ENCODE data around the gene VSTM2L. TPM values are rescaled to one million over a fixed set of nuclear protein-coding genes. Genes with fewer than 3 reads are reported as not detected.

Gene VSTM2L
- polyA plus RNA-seq, 3 donors, result 0.78 to 0.90 (median 0.82) TPM

- no peak overlapping the region for H3K27ac ChIP-seq (ENCODE audit: low read depth, low read length)
- WGBS, 3 donors, result 55 to 71% (median 68%) methylated on average over 19 of the region's 19 CpGs
Measured at GRCh38 chr20:37913567-37914366, 10.8 kb downstream of the VSTM2L start.

DNA sequence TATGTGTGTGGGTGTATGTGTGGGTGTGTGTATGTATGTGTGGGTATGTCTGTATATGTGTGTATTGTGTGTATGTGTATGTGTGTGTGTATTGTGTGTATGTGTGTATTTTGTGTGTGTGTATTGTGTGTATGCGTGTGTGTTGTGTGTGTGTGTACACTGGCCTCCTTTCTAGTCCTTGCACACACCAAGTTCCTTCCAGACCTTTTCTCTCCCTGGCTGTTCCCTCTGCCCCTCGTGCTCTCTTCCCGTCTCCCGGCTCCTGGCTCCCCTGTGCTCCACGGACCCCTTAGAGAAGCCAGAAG lies 11.4 kb downstream of the VSTM2L start:
- WGBS, 3 donors, result 32 to 38% (median 36%) methylated on average over 5 of the region's 5 CpGs
- no peak overlapping the region for H3K27ac ChIP-seq (ENCODE audit: low read depth, low read length)

GRCh38 chr20:37914672-37915433 lies 11.9 kb downstream of the VSTM2L start:
- no peak overlapping the region for H3K27ac ChIP-seq (ENCODE audit: low read depth, low read length)
- 5 to 9% (median 6%) methylated on average over 34 of the region's 34 CpGs for WGBS, 3 donors

DNA sequence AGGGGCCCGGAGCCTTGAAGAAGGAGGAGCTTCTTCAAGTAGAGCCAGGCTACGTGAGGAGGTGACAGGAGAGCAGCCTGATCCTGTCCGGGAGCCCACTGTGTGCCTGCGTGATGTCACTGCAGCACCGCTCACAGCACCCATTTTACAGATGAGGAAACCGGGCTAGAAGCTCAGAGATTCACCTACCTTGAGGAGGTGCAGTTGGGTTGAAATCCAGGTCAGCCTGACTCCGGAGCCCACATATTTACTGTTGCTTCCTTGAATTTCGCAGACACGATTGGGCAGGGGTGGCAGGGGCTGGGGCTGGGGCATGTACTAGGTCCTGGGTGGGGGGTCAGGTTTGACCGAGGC lies 12.5 kb downstream of the VSTM2L start:
- WGBS, 3 donors, result 34 to 60% (median 35%) methylated on average over 10 of the region's 10 CpGs
- no peak overlapping the region for H3K27ac ChIP-seq (ENCODE audit: low read depth, low read length)

- 14 to 20% (median 15%) methylated on average over 20 to 21 of the region's 21 CpGs for WGBS, 3 donors
Measured at GRCh38 chr20:37915800-37916570, 13.1 kb downstream of the VSTM2L start.

GRCh38 chr20:37917461-37917860 lies 14.5 kb downstream of the VSTM2L start:
- no peak overlapping the region for H3K27ac ChIP-seq (ENCODE audit: low read depth, low read length)
- WGBS, 3 donors, result 41 to 64% (median 41%) methylated on average over 12 of the region's 12 CpGs

More at GRCh38 chr20:37915800-37916570, 13.1 kb downstream of the VSTM2L start:
- no peak overlapping the region for H3K27ac ChIP-seq (ENCODE audit: low read depth, low read length)

GRCh38 chr20:37918035-37918434 lies 15.1 kb downstream of the VSTM2L start:
- WGBS, 3 donors, result 76 to 84% (median 80%) methylated on average over 6 of the region's 6 CpGs

DNA sequence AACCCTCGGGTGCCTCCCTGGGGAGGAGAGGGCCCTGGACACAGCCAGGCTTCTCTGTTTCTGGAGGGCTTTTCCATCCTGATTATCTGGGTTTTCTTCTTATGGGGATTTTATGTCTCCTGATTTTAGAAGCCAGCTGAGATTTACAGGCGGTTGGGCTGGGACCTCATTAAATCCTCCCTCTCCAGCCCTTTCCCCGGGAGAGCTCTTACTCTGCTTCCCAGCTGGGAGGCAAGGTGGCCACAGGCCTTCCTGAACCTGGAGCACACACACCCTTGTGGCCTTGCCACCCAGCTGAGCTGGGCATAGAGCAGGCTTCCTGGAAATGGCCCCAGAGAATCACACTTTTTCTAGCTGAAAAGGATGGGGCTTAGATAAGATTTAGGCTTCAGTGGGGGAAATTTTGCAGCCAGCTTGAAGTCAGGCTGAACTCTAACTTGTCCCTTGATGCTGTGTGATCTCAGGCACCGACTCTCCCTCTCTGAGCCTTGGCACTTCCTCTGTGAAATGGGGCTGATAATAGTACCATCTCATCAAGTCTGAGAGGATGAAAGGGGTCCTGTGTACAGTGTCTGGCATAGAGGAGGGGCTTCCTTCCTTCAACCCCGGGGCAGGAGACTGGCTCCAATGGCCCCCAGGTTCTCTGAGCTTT lies 16.6 kb downstream of the VSTM2L start:
- 47 to 51% (median 49%) methylated on average over 5 of the region's 5 CpGs for WGBS, 3 donors
- no peak overlapping the region for H3K27ac ChIP-seq (ENCODE audit: low read depth, low read length)

More at GRCh38 chr20:37918035-37918434, 15.1 kb downstream of the VSTM2L start:
- no peak overlapping the region for H3K27ac ChIP-seq (ENCODE audit: low read depth, low read length)

- no peak overlapping the region for H3K27ac ChIP-seq (ENCODE audit: low read depth, low read length)
- 33 to 44% (median 43%) methylated on average over 6 of the region's 6 CpGs for WGBS, 3 donors
Measured at GRCh38 chr20:37920270-37920669, 17.3 kb downstream of the VSTM2L start.

GRCh38 chr20:37920679-37921322 lies 17.9 kb downstream of the VSTM2L start:
- WGBS, 3 donors, result 56 to 71% (median 60%) methylated on average over 1 of the region's 1 CpG
- H3K27ac ChIP-seq (ENCODE audit: low read depth, low read length), result no peak overlapping the region

DNA sequence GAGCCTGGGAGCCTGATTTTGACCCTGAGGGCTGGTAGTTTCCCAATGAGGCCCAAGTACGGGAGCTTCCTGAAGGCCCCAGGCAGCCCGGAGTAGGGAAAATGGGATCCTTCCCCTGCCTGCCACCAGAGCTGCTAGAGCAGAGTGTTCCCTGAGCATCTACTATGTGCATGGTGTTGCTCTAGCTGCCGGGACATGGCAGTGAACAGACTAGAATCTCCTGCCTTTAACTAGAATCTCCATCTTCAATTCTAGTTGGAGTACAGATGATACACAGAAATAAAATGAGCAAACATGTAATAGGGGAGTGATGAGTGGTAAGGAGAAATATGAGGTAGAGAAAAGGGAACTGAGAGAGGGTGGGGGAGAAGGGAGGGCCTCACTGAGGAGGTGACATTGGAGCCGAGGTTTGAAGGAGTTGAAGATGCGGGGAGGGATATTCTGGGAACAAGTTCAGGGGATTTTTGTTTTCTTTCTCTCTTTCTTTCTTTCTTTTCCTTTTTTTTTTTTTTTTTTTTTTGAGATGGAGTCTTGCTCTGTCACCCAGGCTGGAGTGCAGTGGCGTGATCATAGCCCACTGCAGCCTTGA lies 18.5 kb downstream of the VSTM2L start:
- no peak overlapping the region for H3K27ac ChIP-seq (ENCODE audit: low read depth, low read length)
- 76 to 78% (median 76%) methylated on average over 6 of the region's 6 CpGs for WGBS, 3 donors

- WGBS, 3 donors, result 90 to 94% (median 90%) methylated on average over 3 of the region's 3 CpGs
- no peak overlapping the region for H3K27ac ChIP-seq (ENCODE audit: low read depth, low read length)
Measured at GRCh38 chr20:37922016-37922415, 19.1 kb downstream of the VSTM2L start.

DNA sequence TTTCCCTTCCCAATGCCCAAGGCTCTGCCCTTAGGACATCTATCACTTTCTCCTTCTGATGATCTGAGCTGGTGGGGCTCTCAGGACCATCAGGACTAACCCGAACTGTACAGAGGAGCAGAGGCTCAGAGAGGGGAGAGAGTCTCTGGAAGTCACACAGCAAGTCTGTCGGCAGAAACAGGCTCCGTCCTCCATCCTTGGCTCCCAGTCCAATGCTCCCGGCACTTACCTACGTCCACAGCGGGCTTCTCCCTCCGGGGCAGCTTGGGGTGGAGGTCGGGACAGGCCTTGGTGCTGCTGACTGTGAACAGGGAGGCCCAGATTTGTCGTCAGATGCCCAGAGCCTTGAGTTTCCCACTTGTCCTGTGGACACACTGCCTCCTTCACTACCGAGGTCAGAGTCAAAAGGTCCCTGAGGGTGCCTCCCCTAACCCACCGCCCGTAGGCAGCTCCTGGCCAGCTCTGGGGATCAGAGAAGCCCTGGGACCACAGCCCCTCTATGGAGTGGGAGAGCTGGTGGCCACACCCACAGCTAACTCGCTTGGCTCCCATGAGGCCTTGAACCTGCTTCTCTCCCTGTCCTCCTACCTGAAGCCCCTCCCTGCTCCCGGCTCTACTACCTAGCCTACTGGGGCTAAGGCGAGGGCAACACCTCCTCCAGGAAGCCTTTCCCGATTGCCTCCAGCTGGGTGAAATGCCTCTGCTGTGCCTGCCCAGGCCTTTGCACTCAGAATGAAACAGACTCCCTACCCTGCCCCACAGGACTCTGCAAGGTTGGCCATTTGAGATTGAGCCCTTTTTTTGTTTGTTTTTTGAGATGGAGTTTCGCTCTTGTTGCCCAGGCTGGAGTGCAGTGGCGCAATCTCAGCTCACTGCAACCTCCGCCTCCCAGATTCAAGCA lies 22.6 kb downstream of the VSTM2L start:
- WGBS, 3 donors, result 81 to 85% (median 84%) methylated on average over 18 to 19 of the region's 19 CpGs
- H3K27ac ChIP-seq (ENCODE audit: low read depth, low read length), result no peak overlapping the region

- WGBS, 3 donors, result 83 to 85% (median 84%) methylated on average over 4 of the region's 4 CpGs
- H3K27ac ChIP-seq (ENCODE audit: low read depth, low read length), result no peak overlapping the region
Measured at GRCh38 chr20:37926612-37927011, 23.7 kb downstream of the VSTM2L start.

- 80% methylated on average over 18 of the region's 18 CpGs for WGBS, 3 donors
- H3K27ac ChIP-seq (ENCODE audit: low read depth, low read length), result no peak overlapping the region
Measured at GRCh38 chr20:37927410-37928095, 24.6 kb downstream of the VSTM2L start.

DNA sequence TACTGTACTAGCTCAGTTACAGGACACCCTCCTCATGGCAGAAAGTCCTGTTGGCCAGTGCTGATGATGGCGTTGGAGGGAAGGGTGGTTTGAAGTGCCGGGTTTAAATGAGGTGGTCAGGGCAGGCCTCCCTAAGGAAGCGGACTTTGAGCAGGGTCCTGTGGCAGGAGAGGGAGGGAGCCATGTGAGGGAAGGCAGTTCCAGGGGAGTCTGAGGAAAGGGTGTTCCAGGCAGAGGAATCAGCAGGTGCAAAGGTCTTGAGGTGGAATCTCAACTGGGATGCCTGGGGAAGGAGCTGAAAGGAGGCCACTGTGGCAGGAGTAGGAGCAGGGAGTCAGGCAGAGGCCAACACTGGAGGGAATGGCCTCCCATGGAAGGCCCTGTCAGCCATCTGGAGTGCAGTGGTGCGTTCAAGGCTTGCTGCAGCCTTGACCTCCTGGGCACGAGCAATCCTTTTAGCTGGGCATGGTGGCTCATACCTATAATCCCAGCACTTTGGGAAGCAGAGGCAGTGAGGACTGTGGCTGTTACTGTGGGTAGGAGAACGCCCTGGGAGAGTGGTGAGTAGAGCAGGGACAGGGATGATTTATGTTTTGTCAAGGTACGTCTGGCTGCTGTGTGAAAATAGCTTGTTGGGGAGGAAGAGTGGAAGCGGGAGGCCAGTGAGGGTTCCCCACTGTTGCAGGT lies 26.2 kb downstream of the VSTM2L start:
- H3K27ac ChIP-seq (ENCODE audit: low read depth, low read length), result no peak overlapping the region
- 55 to 81% (median 64%) methylated on average over 8 of the region's 8 CpGs for WGBS, 3 donors
